IMR-90 (cell line): ENCODE results near the gene BACH1. TPM values are rescaled to one million over a fixed set of nuclear protein-coding genes. Genes with fewer than 3 reads are reported as not detected.

Source experiments
- ATAC-seq: fragments of 200-7000 bp; cut with Tn5 transposase; 2 replicates; pipeline ENCODE4 v1.9.1; 2020; ENCODE audit warnings: low read depth, mild to moderate bottlenecking, moderate library complexity
- BruUV-seq: library from RNA; stranded (reverse); fragments of 400-500 nt; replicated peaks from 2 replicates; lab custom pipeline; 2021; lab: Mats Ljungman, UMichigan
- CTCF ChIA-PET: fragments of 300-600 bp; formaldehyde crosslinking; extraction: SDS; loops from one replicate; lab custom pipeline; 2021; ENCODE audit warnings: antibody characterized with exemption; lab: Yijun Ruan, JAX
- POLR2A ChIA-PET: fragments of 300-600 bp; sonication (Branson Sonifier 250); formaldehyde crosslinking; loops from one replicate; lab custom pipeline; 2022; ENCODE audit warnings: antibody characterized with exemption; ENCODE audit not compliant: unreplicated experiment; lab: Charles Lee
- DNase-seq: peaks from one replicate; pipeline ENCODE4 v3.0.0; 2013
- H2AFZ ChIP-seq: replicated peaks from 2 replicates; pipeline ENCODE3; 2013; ENCODE audit warnings: low read length, mild to moderate bottlenecking; ENCODE audit not compliant: poor library complexity
- H2AK5ac ChIP-seq: 2 replicates; pipeline ENCODE4 v1.6.1; 2013; ENCODE audit warnings: low read depth, low read length, inconsistent platforms
- H2AK9ac ChIP-seq: replicated peaks from 2 replicates; pipeline ENCODE3; 2013; ENCODE audit warnings: mild to moderate bottlenecking, low read depth, low read length, moderate library complexity; ENCODE audit not compliant: poor library complexity
- H2BK120ac ChIP-seq: 2 replicates; pipeline ENCODE4 v1.6.1; 2013; ENCODE audit warnings: low read depth, low read length, inconsistent platforms
- H2BK15ac ChIP-seq: 3 replicates; pipeline ENCODE4 v1.6.1; 2013; ENCODE audit warnings: low read depth, low read length, inconsistent platforms
- H2BK20ac ChIP-seq: 2 replicates; pipeline ENCODE4 v1.6.1; 2013; ENCODE audit warnings: low read depth, mild to moderate bottlenecking, inconsistent platforms, low read length, moderate library complexity
- H2BK5ac ChIP-seq: 2 replicates; pipeline ENCODE4 v1.6.1; 2013; ENCODE audit warnings: mild to moderate bottlenecking, low read depth, low read length, inconsistent platforms; ENCODE audit not compliant: poor library complexity, severe bottlenecking
- H3K14ac ChIP-seq: replicated peaks from 2 replicates; pipeline ENCODE4 v1.6.1; 2013; ENCODE audit warnings: low read depth, low read length, inconsistent platforms
- H3K18ac ChIP-seq: 2 replicates; pipeline ENCODE4 v1.6.1; 2013; ENCODE audit warnings: low read depth, low read length, control low read depth
- H3K23ac ChIP-seq: 2 replicates; pipeline ENCODE4 v1.6.1; 2013; ENCODE audit warnings: low read depth, low read length, inconsistent platforms
- H3K27ac ChIP-seq: 2 replicates; pipeline ENCODE4 v1.5.1; 2013; ENCODE audit warnings: mild to moderate bottlenecking, control low read depth, low read length; ENCODE audit not compliant: insufficient read depth
- H3K27me3 ChIP-seq: 2 replicates; pipeline ENCODE4 v1.6.1; 2013; ENCODE audit warnings: low read length; ENCODE audit not compliant: control insufficient read depth, insufficient read depth
- H3K36me3 ChIP-seq: 2 replicates; pipeline ENCODE4 v1.6.1; 2013; ENCODE audit warnings: low read length, mixed read lengths; ENCODE audit not compliant: control insufficient read depth, insufficient read depth
- H3K4ac ChIP-seq: 2 replicates; pipeline ENCODE4 v1.6.1; 2013; ENCODE audit warnings: low read depth, low read length, inconsistent platforms
- H3K4me1 ChIP-seq: 2 replicates; pipeline ENCODE4 v1.6.1; 2013; ENCODE audit warnings: low read length, mixed read lengths; ENCODE audit not compliant: control insufficient read depth, insufficient read depth
- H3K4me2 ChIP-seq: 2 replicates; pipeline ENCODE4 v1.6.1; 2013; ENCODE audit warnings: low read depth, mild to moderate bottlenecking, control low read depth, low read length, moderate library complexity
- H3K4me3 ChIP-seq: 2 replicates; pipeline ENCODE4 v1.5.1; 2013; ENCODE audit warnings: low read depth, mild to moderate bottlenecking, control low read depth, low read length, moderate library complexity; ENCODE audit not compliant: insufficient read depth
- H3K56ac ChIP-seq: 2 replicates; pipeline ENCODE4 v1.6.1; 2013; ENCODE audit warnings: low read length, inconsistent platforms; ENCODE audit not compliant: insufficient read depth; ENCODE audit errors: extremely low read depth
- H3K79me1 ChIP-seq, 2 experiments: 2 replicates each; pipeline ENCODE4 v1.6.1; 2013; ENCODE audit warnings: low read length in 2 of 2, inconsistent platforms in 1 of 2, low read depth in 1 of 2
- H3K9ac ChIP-seq: 2 replicates; pipeline ENCODE4 v1.6.1; 2013; ENCODE audit warnings: low read depth, low read length, control low read depth
- H3K9me1 ChIP-seq: 2 replicates; pipeline ENCODE4 v1.6.1; 2013; ENCODE audit warnings: low read length, inconsistent platforms; ENCODE audit not compliant: insufficient read depth
- H3K9me3 ChIP-seq: 2 replicates; pipeline ENCODE4 v1.6.1; 2013; ENCODE audit warnings: low read length; ENCODE audit not compliant: control insufficient read depth, insufficient read depth
- H4K20me1 ChIP-seq: 2 replicates; pipeline ENCODE4 v1.6.1; 2013; ENCODE audit warnings: low read length, inconsistent platforms; ENCODE audit not compliant: insufficient read depth
- H4K5ac ChIP-seq: 2 replicates; pipeline ENCODE4 v1.6.1; 2013; ENCODE audit warnings: mild to moderate bottlenecking, low read depth, low read length, control low read depth
- H4K8ac ChIP-seq, 2 experiments: 2 replicates each; pipeline ENCODE4 v1.6.1; 2013; ENCODE audit warnings: low read depth in 2 of 2, low read length in 2 of 2, control low read depth in 1 of 2, inconsistent platforms in 1 of 2
- H4K91ac ChIP-seq: 2 replicates; pipeline ENCODE4 v1.6.1; 2013; ENCODE audit warnings: low read depth, low read length, inconsistent platforms; ENCODE audit not compliant: insufficient read depth
- BHLHE40 ChIP-seq: fragments of 150-350 bp; IDR thresholded peaks from 2 replicates; pipeline ENCODE4 v1.6.1; 2016; ENCODE audit warnings: mild to moderate bottlenecking, low read depth, low read length
- CHD1 ChIP-seq: IDR thresholded peaks from 2 replicates; pipeline ENCODE4 v1.6.1; 2012; ENCODE audit warnings: low read depth, low read length, improper control_type of control experiment
- MAFK ChIP-seq: IDR thresholded peaks from 2 replicates; pipeline ENCODE4 v1.6.1; 2012; ENCODE audit warnings: low read depth, low read length, improper control_type of control experiment
- MAZ ChIP-seq: IDR thresholded peaks from 2 replicates; pipeline ENCODE4 v1.6.1; 2012; ENCODE audit warnings: low read depth, mild to moderate bottlenecking, low read length, improper control_type of control experiment, moderate library complexity, borderline replicate concordance
- MXI1 ChIP-seq: IDR thresholded peaks from 2 replicates; pipeline ENCODE4 v1.6.1; 2012; ENCODE audit warnings: low read depth, mild to moderate bottlenecking, low read length, moderate library complexity, borderline replicate concordance
- NFE2L2 ChIP-seq: fragments of 150-350 bp; IDR thresholded peaks from 2 replicates; pipeline ENCODE4 v1.6.1; 2016; ENCODE audit warnings: low read depth, mild to moderate bottlenecking, low read length
- RAD21 ChIP-seq: IDR thresholded peaks from 2 replicates; pipeline ENCODE4 v1.6.1; 2012; ENCODE audit warnings: low read length, improper control_type of control experiment
- RCOR1 ChIP-seq: IDR thresholded peaks from 2 replicates; pipeline ENCODE4 v1.6.1; 2012; ENCODE audit warnings: mild to moderate bottlenecking, low read length, improper control_type of control experiment; ENCODE audit not compliant: insufficient replicate concordance
- RFX5 ChIP-seq: IDR thresholded peaks from 2 replicates; pipeline ENCODE4 v1.8.0; 2012; ENCODE audit warnings: low read depth, mild to moderate bottlenecking, low read length, moderate library complexity
- SMC3 ChIP-seq: fragments of 150-350 bp; IDR thresholded peaks from 2 replicates; pipeline ENCODE4 v1.6.1; 2016; ENCODE audit warnings: low read depth, mild to moderate bottlenecking, antibody characterized with exemption, low read length, moderate library complexity
- WGBS, 2 experiments: methylation state at CpG; one replicate each; pipeline versions ENCODE4 v1.1.5 to v1.1.7; 2013; ENCODE audit warnings: missing lambda C conversion rate in 2 of 2; ENCODE audit not compliant: insufficient read length in 1 of 2; ENCODE audit errors: extremely low coverage in 2 of 2; 5-methylcytosine and 5-hydroxymethylcytosine counted together
- dilution Hi-C: fragments of 300-500 bp; cut with HindIII; formaldehyde crosslinking; loops from one replicate; pipeline ENCODE4 v1.14.3; 2018; ENCODE audit warnings: low sequenced_read_pairs; ENCODE audit not compliant: unreplicated experiment
- in situ Hi-C: fragments of 300-500 bp; cut with MboI; formaldehyde crosslinking; loops from 3 replicates; pipeline ENCODE4 v1.14.3; 2019; ENCODE audit warnings: low sequenced_read_pairs, inconsistent platforms, mixed read lengths
- intact Hi-C: fragments of 100-400 bp; cut with micrococcal nuclease; formaldehyde crosslinking; loops from 2 replicates; pipeline ENCODE4 v1.10.0; 2022
- polyA plus RNA-seq, 3 experiments: library from polyadenylated mRNA; depleted of rRNA; stranded (reverse); fragments of >200 nt; gene quantifications; 2 replicates each; pipeline ENCODE4 v1.2.3, GENCODE V29; 2012; ENCODE audit warnings: low replicate concordance in 1 of 3
- total RNA-seq: library from RNA; depleted of rRNA; stranded (reverse); fragments of >200 nt; gene quantifications from 2 replicates; pipeline ENCODE4 v1.2.3, GENCODE V29; 2012
- TF ChIP-seq, protein P1 (sequence below): fragments of 150-350 bp; IDR thresholded peaks from 2 replicates; pipeline ENCODE4 v1.6.1; 2017; ENCODE audit warnings: mild to moderate bottlenecking, antibody characterized with exemption, low read length, low read depth

Gene BACH1
- total and polyA plus RNA-seq, 2 of the 4 experiments (the other 2 are of a cell fraction): 23.1 to 108 TPM

DNA sequence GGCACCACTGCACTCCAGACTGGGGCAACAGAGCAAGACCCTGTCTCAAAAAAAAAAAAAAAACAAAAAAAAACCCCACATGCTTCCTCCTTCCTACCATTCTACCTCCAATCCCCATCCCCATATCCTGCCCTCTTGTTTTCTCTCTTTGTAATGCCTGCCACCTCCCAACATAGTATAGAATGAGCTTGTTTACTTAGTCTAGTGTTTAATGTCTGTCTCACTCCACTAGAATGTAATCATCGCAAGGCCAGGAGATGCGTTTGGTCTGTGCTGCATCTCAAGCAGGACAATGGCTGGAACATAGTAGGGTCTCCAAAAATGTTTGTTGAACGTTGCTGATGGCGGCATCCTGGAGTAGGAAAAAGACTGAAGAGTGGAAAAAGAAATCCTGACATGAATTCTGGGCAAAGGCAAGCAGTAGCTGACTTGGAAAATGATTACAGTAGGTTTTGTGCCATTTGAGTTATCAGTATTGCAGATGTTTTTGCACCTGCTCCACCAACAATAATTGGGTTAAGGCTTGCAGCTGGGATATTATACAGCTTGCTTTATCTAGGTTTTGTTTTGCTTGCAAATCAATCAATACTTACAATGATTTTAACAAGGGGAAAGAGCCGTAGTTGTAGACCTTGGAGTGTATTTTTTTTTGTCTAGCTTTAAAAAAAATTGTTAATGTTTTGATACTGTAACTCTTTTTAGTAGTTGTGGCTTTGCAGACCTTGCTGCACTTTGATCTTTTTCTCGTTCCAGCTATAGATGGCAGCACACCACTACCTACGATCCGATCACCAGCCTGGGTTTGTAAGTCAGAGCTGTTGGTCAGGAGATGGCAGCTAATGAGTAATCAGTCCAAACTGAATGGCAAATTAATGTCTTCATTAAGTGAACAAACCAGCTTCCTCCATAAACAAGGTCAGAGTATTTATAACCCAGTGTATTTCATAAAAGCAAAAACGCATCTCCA, 62.4 kb downstream of the BACH1 start:
- H4K5ac ChIP-seq: no peak overlapping the region; the same call in 1 of the 2 replicates
- 80% methylated on average over 1 of the region's 9 CpGs; no CpG with 5 or more reads in 1 of the 2 experiments for WGBS, 2 experiments
- peak overlapping the region; percentile 45 for H2BK120ac ChIP-seq
- H3K4me3 ChIP-seq: no peak overlapping the region
- DNase-seq (peak; percentile 40), ATAC-seq (peak; percentile 77)
- H3K36me3 ChIP-seq: peaks cover 13% of the 10 kb centered on the region
- no peak overlapping the region for H3K56ac ChIP-seq
- intact Hi-C loops: no loop called here
- peaks cover 6 to 44% of the 10 kb centered on the region in 2 experiments; a peak in 3 of 4 replicates for H3K79me1 ChIP-seq
- ChIA-PET POLR2A (interaction anchor here (0.6 to 0.7 kb wide), 2 partner anchors 59 to 368 kb away, joined by 3 to 4 read pairs; no protein-coding TSS in a partner anchor), CTCF (interaction anchor here (0.7 to 1.2 kb wide), 8 partner anchors 10 to 199 kb away, joined by 3 to 4 read pairs (median 4); no protein-coding TSS in a partner anchor)
- no peaks in the 10 kb centered on the region for H3K9me3 ChIP-seq
- H4K91ac ChIP-seq: peak overlapping the region; percentile 2; the same call in 1 of the 2 replicates
- peak overlapping the region; percentile 63; the same call in 1 of the 2 replicates for H2AK5ac ChIP-seq
- no TSS peak for BruUV-seq
- H3K4ac ChIP-seq: peak overlapping the region; percentile 43; the same call in 1 of the 2 replicates
- dilution Hi-C loops: no loop called here
- no peak overlapping the region for H3K27ac ChIP-seq
- no peak overlapping the region for H3K14ac ChIP-seq
- no peak overlapping the region for H3K23ac ChIP-seq
- H3K9ac ChIP-seq: no peak overlapping the region
- H2BK15ac ChIP-seq: no peak overlapping the region
- H3K9me1 ChIP-seq: peaks cover 10% of the 10 kb centered on the region
- no peaks in the 10 kb centered on the region for H4K20me1 ChIP-seq
- H2AFZ ChIP-seq: no peak overlapping the region
- no peaks in the 10 kb centered on the region for H3K27me3 ChIP-seq
- peak overlapping the region; percentile 24; the same call in 1 of the 2 replicates for H3K18ac ChIP-seq
- peak overlapping the region; percentile 15 for H2BK5ac ChIP-seq
- H2AK9ac ChIP-seq: no peak overlapping the region
- 0 out of 4 replicates have a peak overlapping the region, but pooled peaks of 1 of the 2 experiments have one; percentile 0 for H4K8ac ChIP-seq
- peaks cover 10% of the 10 kb centered on the region for H3K4me1 ChIP-seq
- peak overlapping the region; percentile 51; the same call in 1 of the 2 replicates for H2BK20ac ChIP-seq
- H3K4me2 ChIP-seq: no peak overlapping the region
- no peak for TF ChIP-seq MXI1
- no peak for TF ChIP-seq MAZ
- TF ChIP-seq RFX5: no peak
- no peak for TF ChIP-seq RAD21
- no peak for TF ChIP-seq CHD1
- TF ChIP-seq RCOR1: no peak
- no peak for TF ChIP-seq SMC3
- TF ChIP-seq BHLHE40: no peak
- TF ChIP-seq MAFK: no peak
- no peak for TF ChIP-seq NFE2L2
- TF ChIP-seq, protein P1, sequence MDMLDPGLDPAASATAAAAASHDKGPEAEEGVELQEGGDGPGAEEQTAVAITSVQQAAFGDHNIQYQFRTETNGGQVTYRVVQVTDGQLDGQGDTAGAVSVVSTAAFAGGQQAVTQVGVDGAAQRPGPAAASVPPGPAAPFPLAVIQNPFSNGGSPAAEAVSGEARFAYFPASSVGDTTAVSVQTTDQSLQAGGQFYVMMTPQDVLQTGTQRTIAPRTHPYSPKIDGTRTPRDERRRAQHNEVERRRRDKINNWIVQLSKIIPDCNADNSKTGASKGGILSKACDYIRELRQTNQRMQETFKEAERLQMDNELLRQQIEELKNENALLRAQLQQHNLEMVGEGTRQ: no peak
- in situ Hi-C loops: no loop called here
